Stomach (tissue), 9 donors: ENCODE results near the gene TBX15. TPM values are rescaled to one million over a fixed set of nuclear protein-coding genes. Genes with fewer than 3 reads are reported as not detected.
A peak's percentile ranks its signal among the peaks of the same experiment; 100 is the strongest.

Experiments
- DNase-seq, 2 donors: peaks; one replicate each; pipeline versions ENCODE4 v3.0.0 to v3.0.0-alpha.2; 2013 to 2019
- H3K27ac ChIP-seq, 5 donors: fragments of 200-600 bp in 4 of 5; sonication (generic) in 4 of 5; one replicate each; pipeline ENCODE4 v1.5.1; 2013 to 2019; ENCODE audit warnings: mild to moderate bottlenecking in 1 of 5, moderate library complexity in 1 of 5
- H3K27me3 ChIP-seq, 3 donors: fragments of 200-600 bp; sonication (generic); one replicate each; pipeline ENCODE4 v1.5.1; 2017 to 2019; ENCODE audit warnings: mixed run types in 1 of 3
- H3K36me3 ChIP-seq, 4 donors: fragments of 200-600 bp; sonication (generic); 1 replicate in 3 of 4; 2 replicates in 1 of 4; pipeline ENCODE4 v1.5.1; 2016 to 2019
- H3K4me1 ChIP-seq, 4 donors: fragments of 200-600 bp; sonication (generic); one replicate each; pipeline ENCODE4 v1.5.1; 2016 to 2019
- H3K4me3 ChIP-seq, 4 donors: fragments of 200-600 bp; sonication (generic) in 3 of 4; one replicate each; pipeline ENCODE4 v1.5.1; 2016 to 2019; ENCODE audit warnings: mild to moderate bottlenecking in 1 of 4
- H3K9me3 ChIP-seq, 4 donors: fragments of 200-600 bp; sonication (generic); one replicate each; pipeline ENCODE4 v1.5.1; 2016 to 2019
- EP300 ChIP-seq: sonication (generic); formaldehyde crosslinking; IDR thresholded peaks from one replicate; pipeline ENCODE4 v1.6.1; 2017; ENCODE audit warnings: antibody characterized with exemption
- POLR2A ChIP-seq, 4 donors: fragments of 450-650 bp; IDR thresholded peaks; one replicate each; pipeline ENCODE4 v1.6.1; 2016; ENCODE audit warnings: antibody characterized with exemption in 4 of 4, control low read depth in 2 of 4, mild to moderate bottlenecking in 1 of 4, moderate library complexity in 1 of 4
- POLR2AphosphoS5 ChIP-seq, 3 donors: sonication (generic); formaldehyde crosslinking; IDR thresholded peaks; one replicate each; pipeline ENCODE4 v1.6.1; 2016; ENCODE audit warnings: antibody characterized with exemption in 3 of 3
- WGBS, 5 donors: extraction: QIAGEN DNeasy Blood & Tissue Kit in 3 of 5; methylation state at CpG; one replicate each; pipeline versions ENCODE4 v1.1.5 to v1.1.7; 2013 to 2018; 5-methylcytosine and 5-hydroxymethylcytosine counted together
- intact Hi-C: fragments of 100-400 bp; cut with DNase I; formaldehyde crosslinking; loops from one replicate; pipeline ENCODE4 v1.15.1; 2023; ENCODE audit warnings: low total_unique reads
- polyA plus RNA-seq, 3 donors: library from polyadenylated mRNA; stranded (reverse); fragments of 200-250 nt; gene quantifications; one replicate each; pipeline ENCODE4 v1.2.3, GENCODE V29; 2013
- total RNA-seq, 5 donors: library from RNA; depleted of rRNA; stranded (reverse); fragments of >200 nt; gene quantifications; one replicate each; pipeline versions ENCODE4 v1.1.0 to v1.2.3, GENCODE V29; 2014 to 2016
- TF ChIP-seq, protein P1 (sequence below), 7 experiments: fragments of 450-650 bp in 4 of 7; fragments of 200-600 bp in 3 of 7; sonication (generic) in 3 of 7; IDR thresholded peaks; one replicate each; pipeline ENCODE4 v1.5.1; 2016 to 2019; ENCODE audit warnings: antibody characterized with exemption in 7 of 7, control low read depth in 2 of 7, mild to moderate bottlenecking in 1 of 7
- donor health status: healthy with polysubstance abuse.
- donor health status: Bipolar disorder and iron deficiency.
- donor health status: healthy.

Gene TBX15
- total and polyA plus RNA-seq, 8 donors: 0.05 to 0.37 TPM; not detected in 6

DNA sequence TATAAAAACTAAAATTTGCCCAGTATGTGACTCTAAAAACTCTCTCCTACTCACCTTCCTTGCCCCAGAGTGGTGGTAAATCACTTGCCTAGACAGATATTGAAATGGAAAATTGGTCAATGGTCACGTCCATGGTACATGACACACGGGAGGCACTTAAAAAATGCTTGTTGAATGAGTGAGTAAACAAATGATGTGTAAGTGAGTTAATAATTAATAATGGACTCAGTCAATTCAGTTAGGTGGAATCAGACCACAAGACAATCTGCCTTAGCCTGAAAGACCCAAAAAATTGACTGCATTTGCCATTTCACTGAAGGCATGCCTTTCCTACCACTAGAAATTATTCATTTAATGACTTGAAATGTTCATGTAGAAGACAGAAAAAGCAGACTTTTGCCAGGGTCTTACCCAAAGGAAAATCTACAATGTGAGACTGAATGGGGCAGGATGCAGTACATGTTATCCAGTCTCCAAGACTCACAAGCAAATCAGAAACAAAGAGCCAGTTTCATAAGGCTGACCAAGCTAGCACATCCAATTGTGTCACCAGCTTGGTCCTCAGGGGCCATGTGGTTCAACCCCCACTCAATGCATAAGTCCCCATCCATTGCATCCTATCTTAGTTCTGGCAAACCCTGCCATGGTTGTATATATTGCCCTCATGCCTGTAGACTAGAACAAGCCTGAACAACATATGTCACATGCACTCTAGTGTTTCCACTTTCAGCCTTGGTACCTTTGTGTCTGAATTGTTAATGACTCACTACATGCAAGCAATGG lies 73.6 kb downstream of the TBX15 start:
- Histone ChIP-seq H3K36me3 (no peaks in the 10 kb centered on the region), H3K9me3 (no peaks in the 10 kb centered on the region), H3K4me1 (no peaks in the 10 kb centered on the region), H3K27ac (no peak overlapping the region), H3K4me3 (no peak overlapping the region), H3K27me3 (no peaks in the 10 kb centered on the region)
- DNase-seq: peak in 1 of 2 donors; percentile 17
- TF ChIP-seq POLR2AphosphoS5 (IDR thresholded peaks at IDR 0.05) (no peak), EP300 (no peak), POLR2A (IDR thresholded peaks at IDR 0.05) (no peak)
- TF ChIP-seq, protein P1, sequence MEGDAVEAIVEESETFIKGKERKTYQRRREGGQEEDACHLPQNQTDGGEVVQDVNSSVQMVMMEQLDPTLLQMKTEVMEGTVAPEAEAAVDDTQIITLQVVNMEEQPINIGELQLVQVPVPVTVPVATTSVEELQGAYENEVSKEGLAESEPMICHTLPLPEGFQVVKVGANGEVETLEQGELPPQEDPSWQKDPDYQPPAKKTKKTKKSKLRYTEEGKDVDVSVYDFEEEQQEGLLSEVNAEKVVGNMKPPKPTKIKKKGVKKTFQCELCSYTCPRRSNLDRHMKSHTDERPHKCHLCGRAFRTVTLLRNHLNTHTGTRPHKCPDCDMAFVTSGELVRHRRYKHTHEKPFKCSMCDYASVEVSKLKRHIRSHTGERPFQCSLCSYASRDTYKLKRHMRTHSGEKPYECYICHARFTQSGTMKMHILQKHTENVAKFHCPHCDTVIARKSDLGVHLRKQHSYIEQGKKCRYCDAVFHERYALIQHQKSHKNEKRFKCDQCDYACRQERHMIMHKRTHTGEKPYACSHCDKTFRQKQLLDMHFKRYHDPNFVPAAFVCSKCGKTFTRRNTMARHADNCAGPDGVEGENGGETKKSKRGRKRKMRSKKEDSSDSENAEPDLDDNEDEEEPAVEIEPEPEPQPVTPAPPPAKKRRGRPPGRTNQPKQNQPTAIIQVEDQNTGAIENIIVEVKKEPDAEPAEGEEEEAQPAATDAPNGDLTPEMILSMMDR (IDR thresholded peaks at IDR 0.05): no peak
- intact Hi-C loops: no loop called here
- WGBS, 5 donors: 23 to 37% (median 24%) methylated on average over 2 of the region's 2 CpGs

GRCh38 chr1:118913818-118914217 lies 74.3 kb downstream of the TBX15 start:
- no peak for DNase-seq
- Histone ChIP-seq H3K4me1 (no peaks in the 10 kb centered on the region), H3K4me3 (no peak overlapping the region), H3K27me3 (no peaks in the 10 kb centered on the region), H3K36me3 (no peaks in the 10 kb centered on the region), H3K27ac (no peak overlapping the region), H3K9me3 (no peaks in the 10 kb centered on the region)
- intact Hi-C loops: no loop called here
- WGBS, 5 donors: 67 to 83% (median 76%) methylated on average over 4 of the region's 4 CpGs
- no peak for TF ChIP-seq POLR2A (IDR thresholded peaks at IDR 0.05)
- TF ChIP-seq, protein P1 (IDR thresholded peaks at IDR 0.05): no peak

GRCh38 chr1:118912574-118912973 lies 75.6 kb downstream of the TBX15 start:
- no peak for DNase-seq
- intact Hi-C loops: no loop called here
- no peak overlapping the region for H3K27ac ChIP-seq
- H3K27me3 ChIP-seq: no peaks in the 10 kb centered on the region
- no peaks in the 10 kb centered on the region for H3K4me1 ChIP-seq
- 78 to 85% (median 82%) methylated on average over 2 of the region's 2 CpGs for WGBS, 5 donors
- no peaks in the 10 kb centered on the region for H3K36me3 ChIP-seq
- H3K9me3 ChIP-seq: no peaks in the 10 kb centered on the region
- no peak for TF ChIP-seq POLR2AphosphoS5 (IDR thresholded peaks at IDR 0.05)
- no peak for TF ChIP-seq EP300
- TF ChIP-seq POLR2A (IDR thresholded peaks at IDR 0.05): no peak
- TF ChIP-seq, protein P1 (IDR thresholded peaks at IDR 0.05): no peak
- H3K4me3 ChIP-seq: no peak overlapping the region

- no peak overlapping the region for H3K27ac ChIP-seq
- no peaks in the 10 kb centered on the region for H3K27me3 ChIP-seq
- no peak for TF ChIP-seq POLR2AphosphoS5 (IDR thresholded peaks at IDR 0.05)
- TF ChIP-seq EP300: no peak
- no peak for TF ChIP-seq POLR2A (IDR thresholded peaks at IDR 0.05)
- TF ChIP-seq, protein P1 (IDR thresholded peaks at IDR 0.05): no peak
- H3K9me3 ChIP-seq: no peaks in the 10 kb centered on the region
- no peaks in the 10 kb centered on the region for H3K4me1 ChIP-seq
- no peak for DNase-seq
- intact Hi-C loops: no loop called here
- no peaks in the 10 kb centered on the region for H3K36me3 ChIP-seq
- no peak overlapping the region for H3K4me3 ChIP-seq
- WGBS, 5 donors: 61 to 87% (median 66%) methylated on average over 2 of the region's 2 CpGs
Measured at GRCh38 chr1:118911571-118911970, 76.6 kb downstream of the TBX15 start.
